HCT116 (cell line): Measurements from ENCODE around the gene CDCP1. TPM values are rescaled to one million over a fixed set of nuclear protein-coding genes. Genes with fewer than 3 reads are reported as not detected.

ENCODE experiments used
- ATAC-seq: fragments of 200-7000 bp; cut with Tn5 transposase; 2 replicates; pipeline ENCODE4 v1.9.1; 2020; ENCODE audit warnings: mild to moderate bottlenecking, moderate library complexity
- BruUV-seq: library from RNA; stranded (reverse); fragments of 400-500 nt; replicated peaks from 2 replicates; lab custom pipeline; 2021; lab: Mats Ljungman, UMichigan
- CTCF ChIA-PET: fragments of 300-600 bp; sonication (Branson Sonifier 250); formaldehyde crosslinking; loops from one replicate; lab custom pipeline; 2021; ENCODE audit warnings: antibody characterized with exemption; lab: Charles Lee
- POLR2A ChIA-PET: fragments of 300-600, 350-600 bp; sonication (Branson Sonifier 250); formaldehyde crosslinking; loops from one replicate; lab custom pipeline; 2021; ENCODE audit warnings: antibody characterized with exemption; lab: Charles Lee
- RAD21 ChIA-PET, 2 experiments: fragments of 300-600 bp; sonication (Branson Sonifier 250); formaldehyde crosslinking; loops; one replicate each; lab custom pipeline; 2023; ENCODE audit warnings: low total read pairs in 2 of 2; ENCODE audit not compliant: uncharacterized antibody in 2 of 2, unreplicated experiment in 2 of 2, low non-redundant PET in 1 of 2; lab: Charles Lee
- DNase-seq: peaks from one replicate; pipeline ENCODE4 v3.0.0-alpha.2; 2010; ENCODE audit warnings: low read depth, low spot score
- H2AFZ ChIP-seq: fragments of 200-600 bp; shearing (Covaris generic), sonication (generic); 2 replicates; pipeline ENCODE4 v1.6.1; 2017; ENCODE audit warnings: low read depth, mixed run types, mixed read lengths, antibody characterized with exemption, low read length; ENCODE audit not compliant: poor library complexity, severe bottlenecking
- H3K27ac ChIP-seq: 2 replicates; pipeline ENCODE4 v1.5.1; 2012; ENCODE audit warnings: low read depth, low read length
- H3K27me3 ChIP-seq: fragments of 200-600 bp; sonication (generic); 2 replicates; pipeline ENCODE4 v1.6.1; 2016; ENCODE audit warnings: mixed run types, low read length, mixed read lengths; ENCODE audit not compliant: insufficient read depth
- H3K36me3 ChIP-seq, 2 experiments: fragments of 200-500 bp in 1 of 2; fragments of 200-600 bp in 1 of 2; sonication (Bioruptor generic) in 1 of 2; sonication (generic) in 1 of 2; 2 replicates each; pipeline versions ENCODE4 v1.5.1 to v1.6.1; 2014 to 2016; ENCODE audit warnings: low read length in 2 of 2, inconsistent platforms in 1 of 2, mixed read lengths in 1 of 2, mixed run types in 1 of 2; ENCODE audit not compliant: insufficient read depth in 2 of 2, control insufficient read depth in 1 of 2
- H3K4me1 ChIP-seq, 2 experiments: fragments of 200-600 bp in 1 of 2; sonication (generic) in 1 of 2; 2 replicates each; pipeline versions ENCODE4 v1.5.1 to v1.6.1; 2012 to 2017; ENCODE audit warnings: low read length in 2 of 2, inconsistent platforms in 1 of 2, mild to moderate bottlenecking in 1 of 2, mixed read lengths in 1 of 2, mixed run types in 1 of 2, moderate library complexity in 1 of 2; ENCODE audit not compliant: insufficient read depth in 2 of 2, control insufficient read depth in 1 of 2
- H3K4me2 ChIP-seq: fragments of 200-600 bp; sonication (generic); 2 replicates; pipeline ENCODE4 v1.6.1; 2017; ENCODE audit warnings: mixed run types, low read length, mixed read lengths
- H3K4me3 ChIP-seq, 2 experiments: fragments of 200-600 bp in 1 of 2; sonication (generic) in 1 of 2; replicated peaks in 1 of 2; 2 replicates each; pipeline ENCODE4 v1.5.1; 2011 to 2016; ENCODE audit warnings: low read length in 2 of 2, control low read depth in 1 of 2, low read depth in 1 of 2, mild to moderate bottlenecking in 1 of 2, mixed read lengths in 1 of 2, mixed run types in 1 of 2
- H3K79me2 ChIP-seq: fragments of 200-600 bp; sonication (generic); 2 replicates; pipeline ENCODE4 v1.6.1; 2017; ENCODE audit warnings: mild to moderate bottlenecking, mixed run types, low read length, moderate library complexity, mixed read lengths; ENCODE audit not compliant: insufficient read depth
- H3K9ac ChIP-seq: fragments of 200-600 bp; sonication (generic); 2 replicates; pipeline ENCODE4 v1.6.1; 2016; ENCODE audit warnings: low read length, mixed read lengths
- H3K9me2 ChIP-seq: fragments of 200-600 bp; sonication (generic), shearing (Covaris generic); 2 replicates; pipeline ENCODE4 v1.6.1; 2017; ENCODE audit warnings: mixed run types, mild to moderate bottlenecking, moderate library complexity; ENCODE audit not compliant: insufficient read depth
- H3K9me3 ChIP-seq, 2 experiments: fragments of 200-500 bp in 1 of 2; fragments of 200-600 bp in 1 of 2; sonication (Bioruptor generic) in 1 of 2; sonication (generic) in 1 of 2; 2 replicates each; pipeline ENCODE4 v1.6.1; 2014 to 2017; ENCODE audit warnings: low read length in 2 of 2, mixed read lengths in 2 of 2, inconsistent platforms in 1 of 2, low read depth in 1 of 2, mild to moderate bottlenecking in 1 of 2, mixed run types in 1 of 2, moderate library complexity in 1 of 2; ENCODE audit not compliant: control insufficient read depth in 1 of 2, insufficient read depth in 1 of 2
- H4K20me1 ChIP-seq: fragments of 200-600 bp; sonication (generic), shearing (Covaris generic); 2 replicates; pipeline ENCODE4 v1.6.1; 2017; ENCODE audit warnings: mixed run types, mild to moderate bottlenecking, moderate library complexity; ENCODE audit not compliant: insufficient read depth
- CBX3 ChIP-seq: IDR thresholded peaks from 2 replicates; pipeline ENCODE4 v1.6.1; 2012; ENCODE audit warnings: low read depth
- EGR1 ChIP-seq: IDR thresholded peaks from 2 replicates; pipeline ENCODE4 v1.6.1; 2012; ENCODE audit warnings: low read depth
- JUND ChIP-seq: IDR thresholded peaks from 2 replicates; pipeline ENCODE4 v1.6.1; 2012
- RAD21 ChIP-seq: IDR thresholded peaks from 2 replicates; pipeline ENCODE4 v1.6.1; 2012; ENCODE audit warnings: low read depth, mild to moderate bottlenecking
- REST ChIP-seq: IDR thresholded peaks from 2 replicates; pipeline ENCODE4 v1.6.1; 2012; ENCODE audit warnings: low read depth
- SP1 ChIP-seq: IDR thresholded peaks from 2 replicates; pipeline ENCODE4 v1.6.1; 2012; ENCODE audit warnings: low read depth
- TCF7L2 ChIP-seq: IDR thresholded peaks from 2 replicates; pipeline ENCODE4 v1.7.0; 2011; ENCODE audit warnings: borderline replicate concordance, inconsistent platforms; ENCODE audit not compliant: insufficient read depth, insufficient read length; ENCODE audit errors: extremely low read depth
- YY1 ChIP-seq: IDR thresholded peaks from 2 replicates; pipeline ENCODE4 v1.6.1; 2011; ENCODE audit warnings: low read length, low read depth, moderate library complexity, mild to moderate bottlenecking; ENCODE audit not compliant: insufficient replicate concordance; ENCODE audit errors: extremely low read depth
- ZBTB33 ChIP-seq: IDR thresholded peaks from 2 replicates; pipeline ENCODE4 v1.6.1; 2011; ENCODE audit warnings: mild to moderate bottlenecking, low read length, moderate library complexity; ENCODE audit not compliant: insufficient replicate concordance; ENCODE audit errors: extremely low read depth
- ZNF274 ChIP-seq: fragments of 200-500 bp; sonication (Bioruptor generic); IDR thresholded peaks from 2 replicates; pipeline ENCODE4 v1.6.1; 2014; ENCODE audit warnings: mild to moderate bottlenecking, low read depth, low read length, inconsistent platforms
- intact Hi-C: fragments of 100-400 bp; cut with micrococcal nuclease; formaldehyde crosslinking; loops from 2 replicates; pipeline ENCODE4 v1.10.0; 2022
- total RNA-seq: library from RNA; stranded (reverse); gene quantifications from one replicate; pipeline ENCODE4 v1.2.1, GENCODE V29; 2021; ENCODE audit not compliant: unreplicated experiment

Gene CDCP1
- total RNA-seq, 1 experiment from 2014 or later, result 196 TPM

- no peaks in the 10 kb centered on the region for H4K20me1 ChIP-seq
- RAD21 ChIA-PET, result no interaction called here
- no peak for ATAC-seq
- peaks cover 50 to 72% of the 10 kb centered on the region in 2 experiments for H3K36me3 ChIP-seq
- no peak for DNase-seq
- no peaks in the 10 kb centered on the region for H3K9me3 ChIP-seq
- H2AFZ ChIP-seq, result no peak overlapping the region
- H3K9me2 ChIP-seq, result no peaks in the 10 kb centered on the region
- H3K4me2 ChIP-seq, result no peak overlapping the region
- TF ChIP-seq YY1 (no peak), EGR1 (no peak), ZNF274 (no peak)
- TF ChIP-seq, all 23 proteins: peak for 0
- peaks cover 9 to 44% of the 10 kb centered on the region in 2 experiments for H3K4me1 ChIP-seq
- H3K27ac ChIP-seq, result no peak overlapping the region
- no peak overlapping the region for H3K9ac ChIP-seq
- intact Hi-C loops, result no loop called here
- H3K4me3 ChIP-seq, result no peak overlapping the region
- H3K27me3 ChIP-seq, result no peaks in the 10 kb centered on the region
- CTCF ChIA-PET, result no interaction called here
- peaks cover 96% of the 10 kb centered on the region for H3K79me2 ChIP-seq
- POLR2A ChIA-PET, result no interaction called here
- no TSS peak for BruUV-seq
These were observed 32.5 kb downstream of the CDCP1 start for GRCh38 chr3:45113625-45114050.

GRCh38 chr3:45112939-45113338, 33.2 kb downstream of the CDCP1 start:
- ATAC-seq (no peak), DNase-seq (no peak)
- Histone ChIP-seq H3K36me3 (peaks cover 51 to 70% of the 10 kb centered on the region in 2 experiments), H3K4me3 (no peak overlapping the region), H3K9ac (no peak overlapping the region), H3K27me3 (no peaks in the 10 kb centered on the region), H3K27ac (no peak overlapping the region), H3K9me2 (no peaks in the 10 kb centered on the region), H3K79me2 (peaks cover 94% of the 10 kb centered on the region), H3K9me3 (no peaks in the 10 kb centered on the region), H2AFZ (no peak overlapping the region), H3K4me1 (peaks cover 5 to 43% of the 10 kb centered on the region in 2 experiments), H4K20me1 (no peaks in the 10 kb centered on the region), H3K4me2 (no peak overlapping the region)
- RAD21 ChIA-PET, result no interaction called here
- POLR2A ChIA-PET, result no interaction called here
- no TSS peak for BruUV-seq
- intact Hi-C loops, result no loop called here
- CTCF ChIA-PET, result no interaction called here
- no peak for TF ChIP-seq TCF7L2
- no peak for TF ChIP-seq CBX3
- no peak for TF ChIP-seq JUND
- TF ChIP-seq ZBTB33, result no peak
- TF ChIP-seq RAD21, result no peak
- no peak for TF ChIP-seq ZNF274
- no peak for TF ChIP-seq EGR1
- TF ChIP-seq REST, result no peak
- TF ChIP-seq SP1, result no peak
